Osteocyte (in vitro differentiated cells): ENCODE data around the gene POU2F2. TPM values are rescaled to one million over a fixed set of nuclear protein-coding genes. Genes with fewer than 3 reads are reported as not detected.

Experiments
- DNase-seq: peaks from one replicate; pipeline ENCODE4 v3.0.0; 2021; ENCODE audit warnings: mixed read lengths; ENCODE audit not compliant: unreplicated experiment; ENCODE audit errors: extremely low spot score
- H3K27ac Mint-ChIP-seq: one replicate; pipeline ENCODE4 v1.8.0; 2021; ENCODE audit warnings: mild to moderate bottlenecking, mixed read lengths; ENCODE audit not compliant: unreplicated experiment
- H3K27me3 Mint-ChIP-seq: one replicate; pipeline ENCODE4 v1.8.0; 2021; ENCODE audit warnings: mixed read lengths; ENCODE audit not compliant: unreplicated experiment
- H3K36me3 Mint-ChIP-seq: one replicate; pipeline ENCODE4 v1.8.0; 2021; ENCODE audit warnings: mixed read lengths; ENCODE audit not compliant: unreplicated experiment
- H3K4me1 Mint-ChIP-seq: one replicate; pipeline ENCODE4 v1.8.0; 2021; ENCODE audit warnings: mixed read lengths; ENCODE audit not compliant: unreplicated experiment
- H3K4me3 Mint-ChIP-seq: one replicate; pipeline ENCODE4 v1.8.0; 2021; ENCODE audit warnings: mild to moderate bottlenecking, moderate library complexity, mixed read lengths; ENCODE audit not compliant: unreplicated experiment
- H3K9me3 Mint-ChIP-seq: one replicate; pipeline ENCODE4 v1.8.0; 2021; ENCODE audit warnings: mixed read lengths; ENCODE audit not compliant: unreplicated experiment
- CTCF ChIP-seq: fragments of 200-600 bp; sonication (generic); IDR thresholded peaks from 2 replicates; pipeline ENCODE4 v1.5.0; 2021; ENCODE audit warnings: antibody characterized with exemption, mild to moderate bottlenecking, moderate library complexity
- total RNA-seq: library from RNA; stranded (reverse); gene quantifications from 2 replicates; pipeline ENCODE4 v1.2.1, GENCODE V29; 2021

POU2F2 gene
- total RNA-seq, 1 donor from 2014 or later: 0.64 TPM

GRCh38 chr19:42114412-42114811 lies 17.8 kb downstream of the POU2F2 start:
- no peak for TF ChIP-seq CTCF
- H3K36me3 Mint-ChIP-seq: no peaks in the 10 kb centered on the region
- peaks cover 49% of the 10 kb centered on the region for H3K4me1 Mint-ChIP-seq
- DNase-seq: no peak
- no peaks in the 10 kb centered on the region for H3K27me3 Mint-ChIP-seq
- H3K27ac Mint-ChIP-seq: peak overlapping the region; percentile 93
- no peak overlapping the region for H3K4me3 Mint-ChIP-seq
- no peaks in the 10 kb centered on the region for H3K9me3 Mint-ChIP-seq

GRCh38 chr19:42113641-42114348 lies 18.5 kb downstream of the POU2F2 start:
- Mint-ChIP-seq H3K4me1 (peaks cover 50% of the 10 kb centered on the region), H3K4me3 (peak overlapping the region; percentile 27), H3K9me3 (no peaks in the 10 kb centered on the region), H3K27ac (peak overlapping the region; percentile 93), H3K27me3 (no peaks in the 10 kb centered on the region), H3K36me3 (no peaks in the 10 kb centered on the region)
- no peak for DNase-seq
- peak; percentile 52 for TF ChIP-seq CTCF

GRCh38 chr19:42111811-42112210 lies 20.4 kb downstream of the POU2F2 start:
- no peak for TF ChIP-seq CTCF
- no peaks in the 10 kb centered on the region for H3K9me3 Mint-ChIP-seq
- no peak for DNase-seq
- no peak overlapping the region for H3K4me3 Mint-ChIP-seq
- peak overlapping the region; percentile 93 for H3K27ac Mint-ChIP-seq
- no peaks in the 10 kb centered on the region for H3K36me3 Mint-ChIP-seq
- peaks cover 51% of the 10 kb centered on the region for H3K4me1 Mint-ChIP-seq
- H3K27me3 Mint-ChIP-seq: no peaks in the 10 kb centered on the region

GRCh38 chr19:42111384-42111783 lies 20.9 kb downstream of the POU2F2 start:
- Mint-ChIP-seq H3K4me1 (peaks cover 51% of the 10 kb centered on the region), H3K27ac (peak overlapping the region; percentile 93), H3K4me3 (no peak overlapping the region), H3K9me3 (no peaks in the 10 kb centered on the region), H3K36me3 (no peaks in the 10 kb centered on the region), H3K27me3 (no peaks in the 10 kb centered on the region)
- TF ChIP-seq CTCF: no peak
- no peak for DNase-seq

GRCh38 chr19:42110658-42111057 lies 21.6 kb downstream of the POU2F2 start:
- Mint-ChIP-seq H3K4me1 (peaks cover 50% of the 10 kb centered on the region), H3K4me3 (no peak overlapping the region), H3K27me3 (peaks cover 1% of the 10 kb centered on the region), H3K9me3 (no peaks in the 10 kb centered on the region), H3K27ac (no peak overlapping the region), H3K36me3 (no peaks in the 10 kb centered on the region)
- no peak for DNase-seq
- TF ChIP-seq CTCF: no peak
